Gastroesophageal sphincter (tissue), 4 donors: Measurements from ENCODE around the gene ZNF516. TPM values are rescaled to one million over a fixed set of nuclear protein-coding genes. Genes with fewer than 3 reads are reported as not detected.
A peak's percentile ranks its signal among the peaks of the same experiment; 100 is the strongest.

Source experiments
- ATAC-seq: fragments of 150-250 bp; one replicate; pipeline ENCODE4 v1.9.1; 2016; ENCODE audit warnings: mild to moderate bottlenecking, moderate library complexity
- H3K27ac ChIP-seq, 4 donors: fragments of 200-600 bp; sonication (generic) in 3 of 4; 1 replicate in 3 of 4; 2 replicates in 1 of 4; pipeline ENCODE4 v1.5.1; 2016 to 2019
- H3K27me3 ChIP-seq: fragments of 200-600 bp; sonication (generic); one replicate; pipeline ENCODE4 v1.5.1; 2019
- H3K36me3 ChIP-seq, 2 donors: fragments of 200-600 bp; sonication (generic); one replicate each; pipeline ENCODE4 v1.5.1; 2019; ENCODE audit warnings: control low read depth in 1 of 2
- H3K4me1 ChIP-seq, 3 donors: fragments of 200-600 bp; sonication (generic); 1 replicate in 2 of 3; 2 replicates in 1 of 3; pipeline ENCODE4 v1.5.1; 2016 to 2019; ENCODE audit warnings: control low read depth in 2 of 3
- H3K4me3 ChIP-seq, 2 donors: fragments of 200-600 bp; sonication (generic); one replicate each; pipeline ENCODE4 v1.5.1; 2019; ENCODE audit warnings: mild to moderate bottlenecking in 1 of 2, moderate library complexity in 1 of 2
- H3K9me3 ChIP-seq, 3 donors: fragments of 200-600 bp; sonication (generic); one replicate each; pipeline ENCODE4 v1.5.1; 2017 to 2019; ENCODE audit warnings: control low read depth in 2 of 3
- CTCF ChIP-seq, 4 experiments: fragments of 200-600 bp in 2 of 4; fragments of 450-650 bp in 2 of 4; sonication (generic) in 1 of 4; IDR thresholded peaks; one replicate each; pipeline ENCODE4 v1.5.1; 2017 to 2019; ENCODE audit warnings: antibody characterized with exemption in 4 of 4, mild to moderate bottlenecking in 2 of 4, moderate library complexity in 2 of 4
- EP300 ChIP-seq: sonication (generic); formaldehyde crosslinking; IDR thresholded peaks from one replicate; pipeline ENCODE4 v1.6.1; 2017; ENCODE audit warnings: antibody characterized with exemption, mild to moderate bottlenecking
- POLR2A ChIP-seq, 2 donors: fragments of 450-650 bp; IDR thresholded peaks; one replicate each; pipeline ENCODE4 v1.6.1; 2017; ENCODE audit warnings: antibody characterized with exemption in 2 of 2, mild to moderate bottlenecking in 2 of 2, moderate library complexity in 1 of 2
- POLR2AphosphoS5 ChIP-seq: sonication (generic); formaldehyde crosslinking; IDR thresholded peaks from one replicate; pipeline ENCODE4 v1.6.1; 2017; ENCODE audit warnings: antibody characterized with exemption
- WGBS, 2 donors: methylation state at CpG; one replicate each; pipeline ENCODE4 v1.1.5; 2018; ENCODE audit warnings: low coverage in 1 of 2; 5-methylcytosine and 5-hydroxymethylcytosine counted together
- total RNA-seq, 4 donors: library from RNA; depleted of rRNA; stranded (reverse); fragments of >200 nt; gene quantifications; one replicate each; pipeline ENCODE4 v1.1.0, GENCODE V29; 2016

The ZNF516 gene
- total RNA-seq, 4 donors from 2014 or later, result 17.8 to 43.8 (median 29.9) TPM

GRCh38 chr18:76456823-76457222, 38.2 kb downstream of the ZNF516 start:
- Histone ChIP-seq H3K4me1 (peaks cover 0 to 90% (median 39%) of the 10 kb centered on the region in 3 donors), H3K27me3 (no peaks in the 10 kb centered on the region), H3K4me3 (no peak overlapping the region), H3K9me3 (no peaks in the 10 kb centered on the region), H3K27ac (peak overlapping the region in 2 of 4 donors; percentile 26 to 35), H3K36me3 (peaks cover 0 to 12% of the 10 kb centered on the region in 2 donors)
- TF ChIP-seq POLR2A (IDR thresholded peaks at IDR 0.05) (no peak), POLR2AphosphoS5 (no peak), EP300 (no peak), CTCF (IDR thresholded peaks at IDR 0.05) (no peak)
- WGBS, 2 donors, result 90 to 100% methylated on average over 2 to 4 of the region's 4 CpGs
- no peak for ATAC-seq

GRCh38 chr18:76456018-76456750, 38.9 kb downstream of the ZNF516 start:
- Histone ChIP-seq H3K4me3 (no peak overlapping the region), H3K4me1 (peaks cover 0 to 96% (median 39%) of the 10 kb centered on the region in 3 donors), H3K27me3 (no peaks in the 10 kb centered on the region), H3K27ac (peak overlapping the region in 2 of 4 donors; percentile 26 to 35), H3K36me3 (peaks cover 0 to 5% of the 10 kb centered on the region in 2 donors), H3K9me3 (no peaks in the 10 kb centered on the region)
- 90% methylated on average over 11 of the region's 16 CpGs; no CpG with 5 or more reads in 1 of the 2 donors for WGBS, 2 donors
- TF ChIP-seq POLR2AphosphoS5 (no peak), EP300 (no peak), CTCF (IDR thresholded peaks at IDR 0.05) (no peak), POLR2A (IDR thresholded peaks at IDR 0.05) (no peak)
- no peak for ATAC-seq

- TF ChIP-seq EP300, result no peak
- TF ChIP-seq POLR2A (IDR thresholded peaks at IDR 0.05), result no peak
- TF ChIP-seq CTCF (IDR thresholded peaks at IDR 0.05), result no peak
- no peak for TF ChIP-seq POLR2AphosphoS5
- peaks cover 0 to 5% of the 10 kb centered on the region in 2 donors for H3K36me3 ChIP-seq
- no peak overlapping the region for H3K4me3 ChIP-seq
- H3K27me3 ChIP-seq, result no peaks in the 10 kb centered on the region
- no peaks in the 10 kb centered on the region for H3K9me3 ChIP-seq
- peaks cover 0 to 94% (median 31%) of the 10 kb centered on the region in 3 donors for H3K4me1 ChIP-seq
- no peak for ATAC-seq
- 25 to 54% methylated on average over 5 to 8 of the region's 8 CpGs for WGBS, 2 donors
- peak overlapping the region in 3 of 4 donors; percentile 48 to 52 (median 52) for H3K27ac ChIP-seq
These were observed 39.9 kb downstream of the ZNF516 start for GRCh38 chr18:76455003-76455676.

- peak overlapping the region in 2 of 4 donors; percentile 48 to 52 for H3K27ac ChIP-seq
These were observed 40.6 kb downstream of the ZNF516 start for GRCh38 chr18:76454418-76454817.

More at GRCh38 chr18:76454418-76454817, 40.6 kb downstream of the ZNF516 start:
- WGBS, 2 donors, result 0% methylated on average over 1 of the region's 1 CpG
- TF ChIP-seq POLR2AphosphoS5 (no peak), CTCF (IDR thresholded peaks at IDR 0.05) (no peak), POLR2A (IDR thresholded peaks at IDR 0.05) (no peak), EP300 (no peak)
- Histone ChIP-seq H3K4me3 (no peak overlapping the region), H3K9me3 (no peaks in the 10 kb centered on the region), H3K36me3 (peaks cover 0 to 5% of the 10 kb centered on the region in 2 donors), H3K27me3 (no peaks in the 10 kb centered on the region), H3K4me1 (peaks cover 0 to 94% (median 37%) of the 10 kb centered on the region in 3 donors)
- no peak for ATAC-seq
